ENCODE data around the gene PCED1B. TPM values are rescaled to one million over a fixed set of nuclear protein-coding genes. Genes with fewer than 3 reads are reported as not detected.
"Not testable (repeated sequence)": the region's sequence is repeated elsewhere in the genome, so short reads cannot be mapped to it uniquely, and the experiment has no call there.

PCED1B gene
- total RNA-seq, 6 experiments from 2014 or later: 3.3 to 5.4 (median 4.9) TPM

DNA sequence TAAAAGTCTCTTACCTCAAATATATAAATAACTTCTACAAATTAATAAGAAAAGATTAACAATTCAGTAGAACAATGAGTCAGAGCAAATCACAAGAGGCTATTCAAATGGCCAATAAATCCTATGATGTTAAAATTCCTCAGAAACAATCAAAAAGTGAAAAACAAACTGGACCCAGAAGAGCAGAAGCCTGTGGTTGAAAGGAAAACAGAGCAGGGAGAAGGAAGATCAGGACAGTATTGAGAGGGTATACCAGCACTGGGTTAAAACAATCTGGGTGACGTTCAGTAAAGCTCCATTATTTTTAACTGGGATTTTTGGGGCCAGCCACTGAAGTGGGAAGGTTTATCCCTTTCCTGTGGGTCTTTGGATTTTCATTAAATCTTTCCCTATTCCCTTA, 39.7 kb upstream of the PCED1B start:
- H3K9me3 Mint-ChIP-seq: no peaks in the 10 kb centered on the region
- TF ChIP-seq CTCF (IDR thresholded peaks at IDR 0.05): no peak
- H3K36me3 Mint-ChIP-seq (ENCODE audit: low read depth): 0 out of 2 replicates have a peak, but pooled peaks cover 8% of the 10 kb centered on the region
- H3K4me3 Mint-ChIP-seq: no peak overlapping the region
- no peaks in the 10 kb centered on the region for H3K27me3 Mint-ChIP-seq (ENCODE audit: insufficient read depth)
- peaks cover 25% of the 10 kb centered on the region for H3K4me1 Mint-ChIP-seq (ENCODE audit: low read depth)
- DNase-seq: no peak
- no peak overlapping the region for H3K27ac Mint-ChIP-seq

DNA sequence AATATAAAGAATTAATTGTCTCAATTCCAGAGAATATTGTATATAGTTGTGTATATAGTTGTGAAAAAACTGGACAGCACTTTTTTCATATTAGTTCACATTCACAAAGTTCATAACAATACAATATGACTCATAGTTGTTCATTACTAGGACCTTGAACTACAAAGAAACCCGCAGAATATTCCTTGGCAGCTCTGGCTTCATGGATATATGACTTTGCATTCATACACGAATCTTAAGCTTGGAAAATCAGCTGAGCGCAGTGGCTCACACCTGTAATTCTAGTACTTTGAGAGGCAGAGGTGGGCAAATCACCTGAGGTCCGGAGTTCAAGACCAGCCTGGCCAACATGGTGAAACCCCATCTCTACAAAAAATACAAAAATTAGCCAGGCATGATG, 38.1 kb upstream of the PCED1B start:
- no peaks in the 10 kb centered on the region for H3K27me3 Mint-ChIP-seq (ENCODE audit: insufficient read depth)
- no peak for DNase-seq
- H3K4me1 Mint-ChIP-seq (ENCODE audit: low read depth): peaks cover 14% of the 10 kb centered on the region
- H3K9me3 Mint-ChIP-seq: no peaks in the 10 kb centered on the region
- H3K4me3 Mint-ChIP-seq: no peak overlapping the region
- no peak for TF ChIP-seq CTCF (IDR thresholded peaks at IDR 0.05)
- H3K27ac Mint-ChIP-seq: no peak overlapping the region
- 0 out of 2 replicates have a peak, but pooled peaks cover 8% of the 10 kb centered on the region for H3K36me3 Mint-ChIP-seq (ENCODE audit: low read depth)

DNA sequence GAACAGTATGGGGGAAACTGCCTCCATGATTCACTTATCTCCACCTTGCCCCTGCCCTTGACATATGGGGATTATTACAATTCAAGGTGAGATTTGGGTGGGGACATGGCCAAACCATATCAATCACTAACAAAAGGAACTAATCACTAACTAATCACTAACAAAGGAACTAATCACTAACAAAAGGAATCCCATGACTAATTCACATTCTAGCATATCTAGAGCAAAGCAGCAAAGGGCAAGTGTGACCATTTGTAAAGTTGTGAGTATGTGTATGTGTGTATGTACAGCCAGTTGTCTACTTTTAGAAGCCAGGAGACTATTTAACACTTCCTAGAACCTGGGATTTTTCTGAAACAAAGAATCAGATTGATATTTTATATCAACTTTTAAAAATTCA, 30.9 kb upstream of the PCED1B start:
- Mint-ChIP-seq H3K9me3 (peaks cover 17% of the 10 kb centered on the region), H3K36me3 (ENCODE audit: low read depth) (peaks cover 15% of the 10 kb centered on the region)
- no peak for TF ChIP-seq CTCF (IDR thresholded peaks at IDR 0.05)

DNA sequence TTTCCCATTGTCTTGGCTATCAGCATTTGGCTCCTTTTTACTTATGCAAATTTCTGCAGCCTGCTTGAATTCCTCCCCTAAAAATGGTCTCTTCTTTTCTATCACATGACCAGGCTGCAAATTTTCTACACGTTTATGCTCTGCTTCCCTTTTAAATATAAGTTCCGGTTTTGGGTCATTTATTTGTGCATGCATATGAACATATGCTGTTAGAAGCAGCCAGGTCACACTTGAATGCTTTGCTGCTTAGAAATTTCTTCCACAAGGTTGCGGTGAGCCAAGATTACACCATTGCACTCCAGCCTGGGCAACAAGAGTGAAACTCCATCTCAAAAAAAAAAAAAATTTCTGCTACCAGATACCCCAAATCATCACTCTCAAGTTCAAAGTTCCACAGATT, 28.1 kb upstream of the PCED1B start:
- H3K27me3 Mint-ChIP-seq (ENCODE audit: insufficient read depth); H3K4me3 Mint-ChIP-seq; H3K27ac Mint-ChIP-seq; H3K4me1 Mint-ChIP-seq (ENCODE audit: low read depth); DNase-seq: not testable (repeated sequence)
- peaks cover 18% of the 10 kb centered on the region for H3K9me3 Mint-ChIP-seq
- H3K36me3 Mint-ChIP-seq (ENCODE audit: low read depth): peaks cover 17% of the 10 kb centered on the region

More for the DNA sequence above, 30.9 kb upstream of the PCED1B start:
- Mint-ChIP-seq H3K27ac (no peak overlapping the region), H3K27me3 (ENCODE audit: insufficient read depth) (no peaks in the 10 kb centered on the region; the same call in 1 of the 2 replicates), H3K4me1 (ENCODE audit: low read depth) (no peaks in the 10 kb centered on the region), H3K4me3 (no peak overlapping the region)
- no peak for DNase-seq

DNA sequence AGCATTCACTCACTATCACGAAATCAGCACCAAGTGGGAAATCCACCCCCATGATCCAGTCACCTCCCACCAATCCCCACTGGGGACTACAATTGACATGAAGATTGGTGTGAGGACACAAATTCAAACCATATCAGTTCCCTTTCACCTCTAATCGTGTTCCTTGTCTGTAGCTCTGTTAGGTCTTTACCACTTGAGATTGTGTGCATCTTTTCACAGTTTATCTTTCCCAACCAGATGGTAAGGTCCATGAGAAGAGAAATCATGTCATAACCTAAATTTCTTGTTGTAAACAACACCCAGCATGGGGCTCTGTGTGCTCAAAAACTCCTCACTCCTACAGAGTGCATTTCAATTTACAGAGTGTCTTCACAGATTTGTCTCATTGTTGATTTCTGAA, 27.1 kb upstream of the PCED1B start:
- no peak overlapping the region for H3K4me3 Mint-ChIP-seq
- no peak overlapping the region for H3K27ac Mint-ChIP-seq
- DNase-seq: no peak
- H3K9me3 Mint-ChIP-seq: peaks cover 22% of the 10 kb centered on the region
- H3K36me3 Mint-ChIP-seq (ENCODE audit: low read depth): peaks cover 20% of the 10 kb centered on the region
- TF ChIP-seq CTCF (IDR thresholded peaks at IDR 0.05): no peak
- H3K4me1 Mint-ChIP-seq (ENCODE audit: low read depth): no peaks in the 10 kb centered on the region
- no peaks in the 10 kb centered on the region; the same call in 1 of the 2 replicates for H3K27me3 Mint-ChIP-seq (ENCODE audit: insufficient read depth)

DNA sequence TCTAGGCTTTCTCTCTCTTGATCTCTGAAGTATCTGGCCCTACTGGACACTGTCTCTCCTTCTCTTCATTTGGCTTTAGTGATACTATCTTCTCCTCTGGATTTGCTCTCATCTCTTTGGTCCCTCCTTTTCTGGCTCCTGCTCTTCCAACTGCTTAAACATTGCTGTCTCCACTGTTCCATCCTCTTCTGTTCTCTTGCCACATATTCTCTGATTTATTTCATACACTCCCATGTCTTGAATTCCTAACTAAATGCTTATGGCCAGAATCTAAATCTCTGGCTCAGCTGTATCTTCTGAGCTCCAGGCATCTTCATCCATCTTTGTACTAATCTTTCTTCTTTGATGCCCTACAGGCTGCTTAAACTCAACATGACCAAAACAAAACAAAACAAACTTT, 25.5 kb upstream of the PCED1B start:
- H3K4me3 Mint-ChIP-seq: no peak overlapping the region
- TF ChIP-seq CTCF (IDR thresholded peaks at IDR 0.05): no peak
- H3K4me1 Mint-ChIP-seq (ENCODE audit: low read depth): no peaks in the 10 kb centered on the region
- H3K9me3 Mint-ChIP-seq: peaks cover 22% of the 10 kb centered on the region
- no peaks in the 10 kb centered on the region; the same call in 1 of the 2 replicates for H3K27me3 Mint-ChIP-seq (ENCODE audit: insufficient read depth)
- peaks cover 26% of the 10 kb centered on the region for H3K36me3 Mint-ChIP-seq (ENCODE audit: low read depth)
- H3K27ac Mint-ChIP-seq: no peak overlapping the region
- DNase-seq: no peak

Data from HFFc6 (cell line).